ENCODE data around the gene FBXO40. TPM values are rescaled to one million over a fixed set of nuclear protein-coding genes. Genes with fewer than 3 reads are reported as not detected.

Gene FBXO40
- total and polyA plus RNA-seq, 2 of the 8 experiments (the other 6 are each of a cell fraction or from before 2014, with no cell fraction given) = 0.03 TPM; not detected in 1

- CTCF ChIA-PET (ENCODE audit: partially characterized antibody) = interaction anchor here (0.7 kb wide), 1 partner anchor 114 kb away, joined by 3 read pairs; no protein-coding TSS in a partner anchor
- no peak for DNase-seq (ENCODE audit: low read depth in 1 of 2, low spot score in 2 of 2)
- no peak for TF ChIP-seq MAFK (IDR thresholded peaks at IDR 0.05; ENCODE audit: low read depth, low read length)
These were observed 69.6 kb downstream of the FBXO40 start for GRCh38 chr3:121662742-121663141.

More at GRCh38 chr3:121662742-121663141, 69.6 kb downstream of the FBXO40 start:
- no peak overlapping the region for H3K4me2 ChIP-seq (ENCODE audit: insufficient read depth in 1 of 2, low read depth in 2 of 2, low read length in 2 of 2)
- no peak overlapping the region for H4K8ac ChIP-seq (ENCODE audit: extremely low read depth, insufficient read depth, low read length)
- no peak overlapping the region for H2BK12ac ChIP-seq (ENCODE audit: low read depth, low read length)
- no peak overlapping the region for H2AFZ ChIP-seq (ENCODE audit: low read length)
- no peak overlapping the region for H3K18ac ChIP-seq (ENCODE audit: extremely low read depth, low read length)
- no peaks in the 10 kb centered on the region for H3K79me1 ChIP-seq (ENCODE audit: low read depth, low read length)
- peaks cover 0 to 10% (median 0%) of the 10 kb centered on the region in 4 experiments; a peak in 2 of 7 replicates for H3K4me1 ChIP-seq (replicated peaks in 1 of 4; ENCODE audit: control insufficient read depth in 3 of 4, insufficient read depth in 4 of 4, low read length in 3 of 4)
- no peaks in the 10 kb centered on the region for H3K27me3 ChIP-seq (replicated peaks in 1 of 4; ENCODE audit: control insufficient read depth in 3 of 4, extremely low read depth in 1 of 4, insufficient read depth in 3 of 4, low read length in 3 of 4)
- H3K56ac ChIP-seq (replicated peaks; ENCODE audit: insufficient read length, low read depth, low read length) = no peak overlapping the region
- no peaks in the 10 kb centered on the region for H3K23me2 ChIP-seq (ENCODE audit: low read depth, low read length)
- H3K14ac ChIP-seq (ENCODE audit: insufficient read length) = no peak overlapping the region
- no peak overlapping the region for H3K27ac ChIP-seq (ENCODE audit: low read depth, low read length)
- H4K91ac ChIP-seq (replicated peaks; ENCODE audit: insufficient read length, low read length) = no peak overlapping the region
- no peaks in the 10 kb centered on the region for H4K20me1 ChIP-seq (replicated peaks in 1 of 2; ENCODE audit: control insufficient read depth in 1 of 2, insufficient read depth in 2 of 2, low read length in 2 of 2)
- no peaks in the 10 kb centered on the region for H3K9me3 ChIP-seq (ENCODE audit: insufficient read depth in 2 of 2, low read depth in 1 of 2, low read length in 1 of 2)
- H2BK120ac ChIP-seq (replicated peaks; ENCODE audit: low read depth, low read length) = no peak overlapping the region
- H2BK5ac ChIP-seq (ENCODE audit: low read depth, low read length) = no peak overlapping the region
- POLR2A ChIA-PET (ENCODE audit: partially characterized antibody) = interaction anchor here (0.8 to 1.2 kb wide), 3 partner anchors 9 to 69 kb away, joined by 3 read pairs; partner anchors contain the start of gene FBXO40
- no peak for FAIRE-seq
- H3K36me3 ChIP-seq (ENCODE audit: control insufficient read depth in 2 of 4, insufficient read depth in 4 of 4, low read length in 3 of 4) = peaks cover 2 to 27% (median 20%) of the 10 kb centered on the region in 4 experiments; a peak in 6 of 8 replicates
- H2BK20ac ChIP-seq (ENCODE audit: low read length) = no peak overlapping the region
- H2AK5ac ChIP-seq (ENCODE audit: low read depth, low read length) = no peak overlapping the region
- no peaks in the 10 kb centered on the region for H3K79me2 ChIP-seq (ENCODE audit: control insufficient read depth in 1 of 2, insufficient read depth in 2 of 2, low read length in 2 of 2)
- H3K4me3 ChIP-seq (ENCODE audit: extremely low read depth in 1 of 4, insufficient read depth in 2 of 4, low read depth in 3 of 4, low read length in 4 of 4) = no peak overlapping the region
- H2BK15ac ChIP-seq (ENCODE audit: low read length) = no peak overlapping the region
- no peak overlapping the region for H4K5ac ChIP-seq (ENCODE audit: insufficient read length, low read depth, low read length)
- H3K23ac ChIP-seq (ENCODE audit: insufficient read length) = no peak overlapping the region
- H3K4ac ChIP-seq (replicated peaks; ENCODE audit: insufficient read length, low read depth, low read length) = no peak overlapping the region
- no peak overlapping the region for H3K9ac ChIP-seq (replicated peaks in 1 of 4; ENCODE audit: extremely low read depth in 1 of 4, low read depth in 3 of 4, low read length in 3 of 4)
